K562 (cell line): Measurements from ENCODE around the gene CREB3L1. TPM values are rescaled to one million over a fixed set of nuclear protein-coding genes. Genes with fewer than 3 reads are reported as not detected.

Experiments
- ARNT ChIP-seq, 2 experiments: fragments of 450-650 bp; IDR thresholded peaks; 2 replicates each; pipeline ENCODE4 v1.6.1; 2016; ENCODE audit warnings: mild to moderate bottlenecking in 1 of 2
- FOS ChIP-seq: IDR thresholded peaks from 3 replicates; pipeline ENCODE4 v1.6.1; 2011; ENCODE audit not compliant: insufficient read length; ENCODE audit errors: extremely low read depth
- FOXK1 ChIP-seq: sonication (generic); formaldehyde crosslinking; IDR thresholded peaks from 2 replicates; pipeline ENCODE4 v1.8.0; 2022; ENCODE audit warnings: missing genetic modification reagents, mild to moderate bottlenecking, borderline replicate concordance
- GABPB1 ChIP-seq: sonication (generic); formaldehyde crosslinking; IDR thresholded peaks from 2 replicates; pipeline ENCODE4 v1.8.0; 2022; ENCODE audit warnings: mild to moderate bottlenecking, missing genetic modification reagents
- HDAC8 ChIP-seq: fragments of 450-650 bp; IDR thresholded peaks from 2 replicates; pipeline ENCODE4 v1.6.1; 2016; ENCODE audit warnings: mild to moderate bottlenecking, missing genetic modification characterization, moderate library complexity, missing compliant biosample characterization
- ILF3 ChIP-seq: fragments of 450-650 bp; IDR thresholded peaks from 2 replicates; pipeline ENCODE4 v1.6.1; 2018; ENCODE audit warnings: antibody characterized with exemption, mild to moderate bottlenecking, moderate library complexity, borderline replicate concordance
- ILK ChIP-seq: fragments of 450-650 bp; IDR thresholded peaks from 2 replicates; pipeline ENCODE4 v1.6.1; 2016; ENCODE audit warnings: missing genetic modification characterization, low read depth, mild to moderate bottlenecking, missing compliant biosample characterization, moderate library complexity, borderline replicate concordance
- IRF2 ChIP-seq: sonication (generic); formaldehyde crosslinking; IDR thresholded peaks from 2 replicates; pipeline ENCODE4 v1.8.1; 2022; ENCODE audit warnings: mild to moderate bottlenecking, missing genetic modification reagents
- LCOR ChIP-seq: sonication (generic); formaldehyde crosslinking; IDR thresholded peaks from 2 replicates; pipeline ENCODE4 v1.8.0; 2022; ENCODE audit warnings: mild to moderate bottlenecking, missing genetic modification reagents
- LEF1 ChIP-seq: fragments of 450-650 bp; IDR thresholded peaks from 2 replicates; pipeline ENCODE4 v1.6.1; 2016; ENCODE audit warnings: mild to moderate bottlenecking
- MBD1 ChIP-seq: fragments of 250-450 bp; sonication (Bioruptor Pico); IDR thresholded peaks from 2 replicates; pipeline ENCODE4 v1.8.0; 2022; ENCODE audit warnings: inconsistent platforms
- MNT ChIP-seq, 2 experiments: fragments of 450-650 bp; conservative IDR thresholded peaks; 2 replicates each; pipeline ENCODE4 v1.6.1; 2017; ENCODE audit warnings: mild to moderate bottlenecking in 2 of 2, moderate library complexity in 2 of 2
- PRPF4 ChIP-seq: fragments of 200-400 bp; formaldehyde crosslinking; IDR thresholded peaks from one replicate; pipeline ENCODE4 v1.6.1; 2017; ENCODE audit warnings: low read length, low read depth, mild to moderate bottlenecking; ENCODE audit not compliant: insufficient read depth, poor library complexity, severe bottlenecking
- SP2 ChIP-seq: IDR thresholded peaks from 2 replicates; pipeline ENCODE4 v1.6.1; 2011; ENCODE audit warnings: mild to moderate bottlenecking, low read depth, low read length, moderate library complexity; ENCODE audit not compliant: poor library complexity, severe bottlenecking; ENCODE audit errors: extremely low read depth
- TAF15 ChIP-seq: fragments of 200-400 bp; formaldehyde crosslinking; IDR thresholded peaks from 2 replicates; pipeline ENCODE4 v1.6.1; 2017; ENCODE audit warnings: mild to moderate bottlenecking, low read depth, low read length, moderate library complexity
- XRCC4 ChIP-seq: IDR thresholded peaks from one replicate; pipeline ENCODE4 v1.6.1; 2011; ENCODE audit not compliant: insufficient read depth, insufficient read length; ENCODE audit errors: extremely low read depth
- ZNF518B ChIP-seq: fragments of 250-450 bp; sonication (Bioruptor Pico); IDR thresholded peaks from 2 replicates; pipeline ENCODE4 v1.5.0; 2021; ENCODE audit warnings: mild to moderate bottlenecking, moderate library complexity
- polyA plus RNA-seq, 8 experiments: library from polyadenylated mRNA; depleted of rRNA in 4 of 8; stranded (reverse) in 5 of 8; unstranded in 3 of 8; fragments of >200 nt; fragmentation: Nextera tagmentation in 2 of 8; fragmentation: Illumina TruSeq in 1 of 8; extraction: Ambion mirVana in 2 of 8; extraction: Trizol in 1 of 8; gene quantifications; 2 replicates each; pipeline versions ENCODE4 v1.2.1 to v1.2.3, GENCODE V29; 2011 to 2014; ENCODE audit warnings: inconsistent platforms in 1 of 8, missing spikeins in 1 of 8
- total RNA-seq, 7 experiments: library from RNA; depleted of rRNA in 6 of 7; stranded (reverse); fragments of >200 nt in 6 of 7; fragmentation: Illumina TruSeq in 2 of 7; extraction: Trizol in 2 of 7; gene quantifications; 2 replicates each; pipeline versions ENCODE4 v1.2.1 to v1.2.3, GENCODE V29; 2011 to 2021; ENCODE audit warnings: low replicate concordance in 1 of 7
- TF ChIP-seq, protein P1 (sequence below): sonication (generic); formaldehyde crosslinking; IDR thresholded peaks from 2 replicates; pipeline ENCODE4 v1.8.0; 2022; ENCODE audit warnings: mild to moderate bottlenecking, low read depth, missing genetic modification reagents
- TF ChIP-seq, protein P2 (sequence below): fragments of 250-450 bp; sonication (Bioruptor Pico); IDR thresholded peaks from 2 replicates; pipeline ENCODE4 v1.6.1; 2021; ENCODE audit warnings: mild to moderate bottlenecking

The CREB3L1 gene
- total and polyA plus RNA-seq, 9 of the 15 experiments (the other 6 are each of a cell fraction or from before 2014, with no cell fraction given): 1.2 to 27.6 (median 3.7) TPM

- TF ChIP-seq IRF2 (CRISPR knock-in tag) (no peak), ILF3 (no peak), ILK (tag) (no peak), SP2 (peak; percentile 16), FOXK1 (CRISPR knock-in tag) (no peak), MBD1 (CRISPR knock-in tag) (no peak), MNT (conservative IDR thresholded peaks at IDR 0.05) (0 out of 4 replicates have a peak, but pooled peaks of 1 of the 2 experiments have one; percentile 39), XRCC4 (no peak), FOS (no peak), ZNF518B (CRISPR knock-in tag) (no peak), ARNT (IDR thresholded peaks at IDR 0.05) (no peak), GABPB1 (peak; percentile 98), LEF1 (no peak), HDAC8 (tag) (no peak), LCOR (CRISPR knock-in tag) (no peak), PRPF4 (no peak), TAF15 (no peak)
- TF ChIP-seq, protein P1, sequence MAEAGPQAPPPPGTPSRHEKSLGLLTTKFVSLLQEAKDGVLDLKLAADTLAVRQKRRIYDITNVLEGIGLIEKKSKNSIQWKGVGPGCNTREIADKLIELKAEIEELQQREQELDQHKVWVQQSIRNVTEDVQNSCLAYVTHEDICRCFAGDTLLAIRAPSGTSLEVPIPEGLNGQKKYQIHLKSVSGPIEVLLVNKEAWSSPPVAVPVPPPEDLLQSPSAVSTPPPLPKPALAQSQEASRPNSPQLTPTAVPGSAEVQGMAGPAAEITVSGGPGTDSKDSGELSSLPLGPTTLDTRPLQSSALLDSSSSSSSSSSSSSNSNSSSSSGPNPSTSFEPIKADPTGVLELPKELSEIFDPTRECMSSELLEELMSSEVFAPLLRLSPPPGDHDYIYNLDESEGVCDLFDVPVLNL (CRISPR knock-in tag): no peak
- TF ChIP-seq, protein P2, sequence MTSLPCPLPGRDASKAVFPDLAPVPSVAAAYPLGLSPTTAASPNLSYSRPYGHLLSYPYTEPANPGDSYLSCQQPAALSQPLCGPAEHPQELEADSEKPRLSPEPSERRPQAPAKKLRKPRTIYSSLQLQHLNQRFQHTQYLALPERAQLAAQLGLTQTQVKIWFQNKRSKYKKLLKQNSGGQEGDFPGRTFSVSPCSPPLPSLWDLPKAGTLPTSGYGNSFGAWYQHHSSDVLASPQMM: no peak
These were observed 74.8 kb downstream of the CREB3L1 start (continued) for GRCh38 chr11:46352063-46352841.
